ENCODE results near the gene TREX2. TPM values are rescaled to one million over a fixed set of nuclear protein-coding genes. Genes with fewer than 3 reads are reported as not detected.

Gene TREX2
- total RNA-seq, 2 experiments from 2014 or later = 1.7 to 1.9 TPM

GRCh38 chrX:153476666-153477363, 31.0 kb upstream of the TREX2 start:
- ChIA-PET CTCF (interaction anchor here (1.6 kb wide), 1 partner anchor 31 kb away, joined by 6 read pairs; no protein-coding TSS in a partner anchor), POLR2A (no interaction called here)

- CTCF ChIA-PET = interaction anchor here (1.6 kb wide), 1 partner anchor 32 kb away, joined by 6 read pairs; no protein-coding TSS in a partner anchor
Observed at GRCh38 chrX:153475751-153476281, 30.0 kb upstream of the TREX2 start.

GRCh38 chrX:153475271-153475670, 29.4 kb upstream of the TREX2 start:
- POLR2A ChIA-PET = no interaction called here
- CTCF ChIA-PET = interaction anchor here (1.6 kb wide), 1 partner anchor 32 kb away, joined by 6 read pairs; no protein-coding TSS in a partner anchor

More at GRCh38 chrX:153475751-153476281, 30.0 kb upstream of the TREX2 start:
- POLR2A ChIA-PET = no interaction called here

- POLR2A ChIA-PET = no interaction called here
- CTCF ChIA-PET = interaction anchor here (1.6 kb wide), 1 partner anchor 33 kb away, joined by 6 read pairs; no protein-coding TSS in a partner anchor
Observed at GRCh38 chrX:153474718-153475117, 28.9 kb upstream of the TREX2 start.

GRCh38 chrX:153474266-153474665, 28.4 kb upstream of the TREX2 start:
- ChIA-PET CTCF (interaction anchor here (0.6 kb wide), 1 partner anchor 45 kb away, joined by 6 read pairs; no protein-coding TSS in a partner anchor), POLR2A (no interaction called here)

- CTCF ChIA-PET = interaction anchor here (3.4 kb wide), 1 partner anchor 34 kb away, joined by 22 read pairs; no protein-coding TSS in a partner anchor
- POLR2A ChIA-PET = no interaction called here
Observed at GRCh38 chrX:153473126-153473525, 27.3 kb upstream of the TREX2 start.

- CTCF ChIA-PET = interaction anchor here (0.6 to 3.4 kb wide), 4 partner anchors 19 to 322 kb away, joined by 3 to 22 read pairs (median 3); no protein-coding TSS in a partner anchor
- POLR2A ChIA-PET = interaction anchor here (0.6 kb wide), 1 partner anchor 127 kb away, joined by 5 read pairs; no protein-coding TSS in a partner anchor
Observed at GRCh38 chrX:153471663-153472280, 25.9 kb upstream of the TREX2 start.

- POLR2A ChIA-PET = no interaction called here
- CTCF ChIA-PET = interaction anchor here (0.7 to 3.4 kb wide), 4 partner anchors 10 to 130 kb away, joined by 3 to 22 read pairs (median 3); no protein-coding TSS in a partner anchor
Observed at GRCh38 chrX:153470411-153471363, 24.8 kb upstream of the TREX2 start, which contains the start of gene HAUS7. TSS of gene HAUS7 (minus strand) at chrX:153470576. CDS start at chrX:153470557, 19 bp downstream.

- CTCF ChIA-PET = interaction anchor here (1.0 to 3.4 kb wide), 2 partner anchors 9 to 37 kb away, joined by 3 to 22 read pairs; no protein-coding TSS in a partner anchor
- POLR2A ChIA-PET = no interaction called here
Observed at GRCh38 chrX:153469811-153470410, 24.1 kb upstream of the TREX2 start.

- ChIA-PET POLR2A (no interaction called here), CTCF (interaction anchor here (1.6 kb wide), 1 partner anchor 39 kb away, joined by 5 read pairs; no protein-coding TSS in a partner anchor)
Observed at GRCh38 chrX:153468008-153468580, 22.2 kb upstream of the TREX2 start.

- POLR2A ChIA-PET = no interaction called here
- CTCF ChIA-PET = interaction anchor here (0.6 kb wide), 1 partner anchor 13 kb away, joined by 3 read pairs; no protein-coding TSS in a partner anchor
Observed at GRCh38 chrX:153465691-153466380, 20.0 kb upstream of the TREX2 start.

GRCh38 chrX:153464116-153464515, 18.3 kb upstream of the TREX2 start:
- POLR2A ChIA-PET = no interaction called here
- CTCF ChIA-PET = no interaction called here

GRCh38 chrX:153463556-153463955, 17.7 kb upstream of the TREX2 start:
- ChIA-PET CTCF (no interaction called here), POLR2A (no interaction called here)

GRCh38 chrX:153463031-153463430, 17.2 kb upstream of the TREX2 start:
- POLR2A ChIA-PET = no interaction called here
- CTCF ChIA-PET = no interaction called here

- ChIA-PET CTCF (no interaction called here), POLR2A (no interaction called here)
Observed at GRCh38 chrX:153462291-153462690, 16.4 kb upstream of the TREX2 start.

- CTCF ChIA-PET = interaction anchor here (0.6 to 1.6 kb wide), 2 partner anchors 9 to 46 kb away, joined by 3 to 16 read pairs; partner anchors contain the start of gene HAUS7
- POLR2A ChIA-PET = interaction anchor here (0.7 kb wide), 1 partner anchor 1081 kb away, joined by 7 read pairs; no protein-coding TSS in a partner anchor
Observed at GRCh38 chrX:153460826-153461225, 15.0 kb upstream of the TREX2 start.

- POLR2A ChIA-PET = no interaction called here
- CTCF ChIA-PET = interaction anchor here (1.6 kb wide), 1 partner anchor 47 kb away, joined by 16 read pairs; no protein-coding TSS in a partner anchor
Observed at GRCh38 chrX:153459986-153460385, 14.1 kb upstream of the TREX2 start.

- CTCF ChIA-PET = no interaction called here
- POLR2A ChIA-PET = no interaction called here
Observed at GRCh38 chrX:153458476-153458875, 12.6 kb upstream of the TREX2 start.
